Measurements from ENCODE around the gene CLDN34. TPM values are rescaled to one million over a fixed set of nuclear protein-coding genes. Genes with fewer than 3 reads are reported as not detected.

Gene CLDN34
- total RNA-seq, 1 donor from 2014 or later, result 0.38 TPM

GRCh38 chrX:10011261-10011931 is 44.2 kb downstream of the CLDN34 start:
- Mint-ChIP-seq H3K4me1 (ENCODE audit: low read depth) (peaks cover 6% of the 10 kb centered on the region), H3K4me3 (ENCODE audit: low read depth) (no peak overlapping the region), H3K27ac (no peak overlapping the region), H3K36me3 (ENCODE audit: insufficient read depth) (no peaks in the 10 kb centered on the region), H3K27me3 (peaks cover 17% of the 10 kb centered on the region), H3K9me3 (ENCODE audit: low read depth) (peaks cover 12% of the 10 kb centered on the region)
- DNase-seq (ENCODE audit: low spot score, unreplicated experiment), result no peak
- TF ChIP-seq CTCF (IDR thresholded peaks at IDR 0.05; ENCODE audit: unreplicated experiment), result no peak

- no peaks in the 10 kb centered on the region for H3K36me3 Mint-ChIP-seq (ENCODE audit: insufficient read depth)
- no peak overlapping the region for H3K27ac Mint-ChIP-seq
- peaks cover 7% of the 10 kb centered on the region for H3K4me1 Mint-ChIP-seq (ENCODE audit: low read depth)
- DNase-seq (ENCODE audit: low spot score, unreplicated experiment), result no peak
- no peak for TF ChIP-seq CTCF (IDR thresholded peaks at IDR 0.05; ENCODE audit: unreplicated experiment)
- H3K4me3 Mint-ChIP-seq (ENCODE audit: low read depth), result no peak overlapping the region
- H3K27me3 Mint-ChIP-seq, result peaks cover 17% of the 10 kb centered on the region
- H3K9me3 Mint-ChIP-seq (ENCODE audit: low read depth), result peaks cover 9% of the 10 kb centered on the region
Measured at GRCh38 chrX:10011991-10012390, 44.8 kb downstream of the CLDN34 start.

GRCh38 chrX:10014462-10015354 is 47.5 kb downstream of the CLDN34 start:
- H3K27me3 Mint-ChIP-seq, result peaks cover 17% of the 10 kb centered on the region
- H3K36me3 Mint-ChIP-seq (ENCODE audit: insufficient read depth), result no peaks in the 10 kb centered on the region
- peaks cover 12% of the 10 kb centered on the region for H3K4me1 Mint-ChIP-seq (ENCODE audit: low read depth)
- no peak for TF ChIP-seq CTCF (IDR thresholded peaks at IDR 0.05; ENCODE audit: unreplicated experiment)
- H3K9me3 Mint-ChIP-seq (ENCODE audit: low read depth), result peaks cover 5% of the 10 kb centered on the region
- peak overlapping the region; percentile 66 for H3K4me3 Mint-ChIP-seq (ENCODE audit: low read depth)
- no peak overlapping the region for H3K27ac Mint-ChIP-seq
- peak; percentile 64 for DNase-seq (ENCODE audit: low spot score, unreplicated experiment)

GRCh38 chrX:10015355-10015722 is 48.2 kb downstream of the CLDN34 start:
- Mint-ChIP-seq H3K9me3 (ENCODE audit: low read depth) (peaks cover 5% of the 10 kb centered on the region), H3K27ac (no peak overlapping the region), H3K36me3 (ENCODE audit: insufficient read depth) (no peaks in the 10 kb centered on the region), H3K4me1 (ENCODE audit: low read depth) (peaks cover 12% of the 10 kb centered on the region), H3K27me3 (peaks cover 17% of the 10 kb centered on the region), H3K4me3 (ENCODE audit: low read depth) (no peak overlapping the region)
- TF ChIP-seq CTCF (IDR thresholded peaks at IDR 0.05; ENCODE audit: unreplicated experiment), result no peak
- DNase-seq (ENCODE audit: low spot score, unreplicated experiment), result no peak

- H3K27ac Mint-ChIP-seq, result no peak overlapping the region
- H3K9me3 Mint-ChIP-seq (ENCODE audit: low read depth), result peaks cover 5% of the 10 kb centered on the region
- DNase-seq (ENCODE audit: low spot score, unreplicated experiment), result peak; percentile 12
- H3K4me3 Mint-ChIP-seq (ENCODE audit: low read depth), result peak overlapping the region; percentile 71
- no peaks in the 10 kb centered on the region for H3K36me3 Mint-ChIP-seq (ENCODE audit: insufficient read depth)
- H3K4me1 Mint-ChIP-seq (ENCODE audit: low read depth), result peaks cover 6% of the 10 kb centered on the region
- H3K27me3 Mint-ChIP-seq, result peaks cover 14% of the 10 kb centered on the region
- peak; percentile 18 for TF ChIP-seq CTCF (IDR thresholded peaks at IDR 0.05; ENCODE audit: unreplicated experiment)
Measured at GRCh38 chrX:10015723-10016518, 48.8 kb downstream of the CLDN34 start.
